ENCODE measurements around the gene HDAC7.

Gene HDAC7

DNA sequence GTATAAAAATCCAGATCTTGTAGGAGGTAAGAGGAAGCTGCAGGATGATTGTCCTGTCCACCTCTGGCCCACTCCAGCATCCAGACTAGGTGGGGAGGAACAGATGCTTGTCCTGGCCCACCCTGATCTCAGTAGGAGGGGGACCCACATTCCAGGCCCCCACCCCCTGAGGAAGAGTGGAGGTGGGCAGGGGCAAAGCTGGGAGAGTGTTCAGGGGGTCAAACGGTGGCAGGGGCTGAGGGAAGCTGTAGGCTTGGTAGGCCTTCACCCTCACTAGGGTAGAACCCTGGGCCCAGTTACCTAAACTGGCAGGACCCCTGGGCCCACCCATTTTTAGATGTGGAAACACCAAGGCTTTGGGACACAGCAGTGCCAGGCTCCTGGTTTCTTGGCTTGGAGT, 42.6 kb downstream of the HDAC7 start:
- no peaks in the 10 kb centered on the region for H3K27me3 ChIP-seq (ENCODE audit: insufficient read depth, low read length)
- H2AFZ ChIP-seq (ENCODE audit: low read depth, low read length), result no peak overlapping the region
- peaks cover 3% of the 10 kb centered on the region for H3K36me3 ChIP-seq (ENCODE audit: insufficient read depth, low read length)
- no peaks in the 10 kb centered on the region for H3K9me3 ChIP-seq (ENCODE audit: low read length)
- H3K4me3 ChIP-seq (ENCODE audit: low read length), result no peak overlapping the region
- peaks cover 11% of the 10 kb centered on the region for H3K4me1 ChIP-seq (ENCODE audit: insufficient read depth, low read length)

DNA sequence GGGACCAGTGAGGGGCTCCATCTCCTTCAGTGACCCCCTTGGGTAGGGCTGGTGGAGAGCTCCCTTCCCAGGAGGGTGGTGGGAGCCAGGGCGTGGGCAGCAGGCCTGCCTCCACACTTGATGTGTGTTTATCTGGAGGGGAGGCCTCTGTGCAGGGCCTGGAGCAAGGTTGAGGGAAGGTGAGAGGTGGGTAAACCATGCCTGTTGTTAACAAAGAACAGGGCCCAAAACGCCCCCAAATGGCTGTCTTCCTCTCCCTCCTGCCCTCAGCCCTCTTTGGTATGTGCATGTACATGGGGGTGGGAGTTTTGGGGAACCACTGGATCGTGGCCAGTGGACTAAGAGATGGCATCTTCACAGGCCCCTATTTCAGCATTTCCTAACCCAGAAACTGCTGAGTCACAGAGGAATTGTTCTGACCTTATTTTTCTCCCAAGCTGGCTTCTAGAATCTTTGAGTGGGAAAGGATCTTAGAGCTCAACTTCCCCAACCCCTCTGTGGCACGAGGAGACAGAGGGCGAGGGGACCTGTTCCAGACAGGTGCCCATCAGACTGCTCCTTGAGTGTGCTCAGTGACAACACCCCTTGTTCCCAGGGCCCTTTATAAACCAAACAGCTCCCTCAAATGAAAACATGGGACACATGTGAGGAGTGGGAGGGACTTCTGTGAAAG, 43.1 kb downstream of the HDAC7 start:
- no peak overlapping the region for H2AFZ ChIP-seq (ENCODE audit: low read depth, low read length)
- no peaks in the 10 kb centered on the region for H3K27me3 ChIP-seq (ENCODE audit: insufficient read depth, low read length)
- no peaks in the 10 kb centered on the region for H3K9me3 ChIP-seq (ENCODE audit: low read length)
- no peak overlapping the region for H3K4me3 ChIP-seq (ENCODE audit: low read length)
- H3K4me1 ChIP-seq (ENCODE audit: insufficient read depth, low read length), result peaks cover 11% of the 10 kb centered on the region
- H3K36me3 ChIP-seq (ENCODE audit: insufficient read depth, low read length), result no peaks in the 10 kb centered on the region

DNA sequence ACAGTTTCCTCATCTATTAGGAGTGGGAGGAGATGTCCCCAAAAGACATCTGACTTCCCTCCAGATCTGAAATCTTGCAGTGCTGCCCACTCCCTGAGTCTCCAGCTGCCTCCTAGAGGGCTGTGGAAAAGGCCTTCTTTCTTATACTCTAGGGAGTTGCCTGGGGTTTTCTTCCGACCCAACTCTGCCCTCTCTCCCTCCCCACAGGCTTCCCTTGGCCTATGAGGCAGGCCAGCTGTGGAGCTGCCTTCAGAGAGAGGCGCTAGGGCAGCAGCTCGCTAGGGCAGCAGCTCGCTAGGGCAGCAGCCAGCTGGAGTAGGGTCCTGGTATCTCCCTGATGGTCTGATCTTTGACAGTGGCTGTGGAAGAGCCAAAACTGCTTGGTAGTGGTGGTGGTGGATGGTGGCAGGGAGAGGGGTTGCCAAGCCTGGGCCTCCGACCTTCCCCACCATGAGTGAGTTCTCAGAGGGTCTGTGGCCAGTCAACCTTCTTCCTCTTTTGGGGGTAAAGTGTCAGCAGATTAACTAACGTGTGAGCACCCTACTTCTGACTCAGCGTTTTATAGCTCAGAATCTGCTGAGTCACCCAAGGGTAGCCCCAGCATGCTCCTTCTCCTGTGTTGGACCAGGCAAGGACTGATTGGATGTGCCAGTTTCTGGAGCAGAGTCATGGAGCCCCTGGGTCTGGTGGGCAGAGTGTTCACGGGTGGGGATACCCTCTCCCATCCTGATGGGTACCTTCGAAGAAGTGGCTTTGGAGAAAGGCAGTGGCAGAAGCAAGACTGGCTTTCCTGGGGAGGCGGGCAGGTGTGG, 44.4 kb downstream of the HDAC7 start:
- H3K9me3 ChIP-seq (ENCODE audit: low read length), result no peaks in the 10 kb centered on the region
- no peak overlapping the region for H3K4me3 ChIP-seq (ENCODE audit: low read length)
- H3K36me3 ChIP-seq (ENCODE audit: insufficient read depth, low read length), result no peaks in the 10 kb centered on the region
- no peak overlapping the region for H2AFZ ChIP-seq (ENCODE audit: low read depth, low read length)
- H3K4me1 ChIP-seq (ENCODE audit: insufficient read depth, low read length), result peaks cover 14% of the 10 kb centered on the region
- H3K27me3 ChIP-seq (ENCODE audit: insufficient read depth, low read length), result no peaks in the 10 kb centered on the region

DNA sequence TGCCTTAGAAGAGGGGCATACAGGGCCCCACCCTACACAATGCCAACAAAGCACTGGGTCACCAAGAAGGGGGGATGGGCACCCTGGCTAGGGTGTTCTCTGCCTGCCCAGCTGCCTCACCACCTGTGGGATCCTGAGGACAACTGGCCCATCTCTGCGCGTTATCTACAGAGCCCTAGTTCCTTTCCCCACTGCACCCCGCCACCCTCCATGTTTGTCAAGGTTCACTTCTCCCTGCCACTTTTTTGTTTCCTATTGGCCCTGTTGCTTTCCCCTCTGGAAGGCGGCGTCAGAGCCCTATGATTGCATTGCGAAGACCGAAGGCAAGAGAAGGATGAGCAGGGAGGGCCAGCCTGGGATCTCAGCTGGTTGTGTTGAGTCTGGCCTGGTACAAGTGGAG, 45.0 kb downstream of the HDAC7 start:
- Histone ChIP-seq H2AFZ (ENCODE audit: low read depth, low read length) (no peak overlapping the region), H3K9me3 (ENCODE audit: low read length) (no peaks in the 10 kb centered on the region), H3K36me3 (ENCODE audit: insufficient read depth, low read length) (no peaks in the 10 kb centered on the region), H3K4me3 (ENCODE audit: low read length) (no peak overlapping the region), H3K4me1 (ENCODE audit: insufficient read depth, low read length) (peaks cover 19% of the 10 kb centered on the region), H3K27me3 (ENCODE audit: insufficient read depth, low read length) (no peaks in the 10 kb centered on the region)

DNA sequence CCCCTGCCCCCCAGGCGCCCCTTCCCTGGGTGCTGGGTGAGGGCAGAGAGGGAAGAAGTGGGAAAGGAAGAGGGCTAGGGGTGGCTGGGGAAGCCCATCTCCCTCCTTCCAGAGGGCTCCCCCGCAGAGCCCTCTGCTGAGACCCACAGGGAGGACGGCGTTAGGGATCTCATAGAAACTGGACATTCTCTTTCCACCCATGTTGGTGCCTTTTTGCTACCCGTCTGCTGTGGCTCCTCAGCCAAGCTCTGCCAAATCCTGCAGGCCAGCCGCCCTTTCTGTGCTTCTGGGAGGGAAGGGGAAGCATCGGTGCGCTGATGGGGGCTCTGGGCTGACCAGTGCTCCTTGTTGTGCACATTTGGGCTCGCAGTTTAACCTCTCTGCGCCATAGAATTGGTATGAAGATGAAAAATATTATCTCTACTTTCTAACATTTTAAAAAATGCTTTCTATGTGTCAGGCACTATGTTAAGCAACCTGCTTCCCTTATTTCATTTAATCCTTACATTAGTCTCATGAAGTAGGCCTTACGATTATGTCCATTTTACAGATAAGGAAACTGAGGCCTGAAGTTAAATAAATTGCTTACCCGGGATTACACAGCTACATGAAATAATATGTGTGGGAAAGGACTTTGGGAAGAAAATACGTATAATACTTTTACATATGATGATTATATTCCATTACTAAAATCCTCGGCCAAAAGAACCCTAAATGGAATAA, 45.7 kb downstream of the HDAC7 start:
- Histone ChIP-seq H3K4me3 (ENCODE audit: low read length) (peak overlapping the region; percentile 77), H3K36me3 (ENCODE audit: insufficient read depth, low read length) (no peaks in the 10 kb centered on the region), H3K9me3 (ENCODE audit: low read length) (no peaks in the 10 kb centered on the region), H3K4me1 (ENCODE audit: insufficient read depth, low read length) (peaks cover 22% of the 10 kb centered on the region), H2AFZ (ENCODE audit: low read depth, low read length) (peak overlapping the region; percentile 87), H3K27me3 (ENCODE audit: insufficient read depth, low read length) (no peaks in the 10 kb centered on the region)

DNA sequence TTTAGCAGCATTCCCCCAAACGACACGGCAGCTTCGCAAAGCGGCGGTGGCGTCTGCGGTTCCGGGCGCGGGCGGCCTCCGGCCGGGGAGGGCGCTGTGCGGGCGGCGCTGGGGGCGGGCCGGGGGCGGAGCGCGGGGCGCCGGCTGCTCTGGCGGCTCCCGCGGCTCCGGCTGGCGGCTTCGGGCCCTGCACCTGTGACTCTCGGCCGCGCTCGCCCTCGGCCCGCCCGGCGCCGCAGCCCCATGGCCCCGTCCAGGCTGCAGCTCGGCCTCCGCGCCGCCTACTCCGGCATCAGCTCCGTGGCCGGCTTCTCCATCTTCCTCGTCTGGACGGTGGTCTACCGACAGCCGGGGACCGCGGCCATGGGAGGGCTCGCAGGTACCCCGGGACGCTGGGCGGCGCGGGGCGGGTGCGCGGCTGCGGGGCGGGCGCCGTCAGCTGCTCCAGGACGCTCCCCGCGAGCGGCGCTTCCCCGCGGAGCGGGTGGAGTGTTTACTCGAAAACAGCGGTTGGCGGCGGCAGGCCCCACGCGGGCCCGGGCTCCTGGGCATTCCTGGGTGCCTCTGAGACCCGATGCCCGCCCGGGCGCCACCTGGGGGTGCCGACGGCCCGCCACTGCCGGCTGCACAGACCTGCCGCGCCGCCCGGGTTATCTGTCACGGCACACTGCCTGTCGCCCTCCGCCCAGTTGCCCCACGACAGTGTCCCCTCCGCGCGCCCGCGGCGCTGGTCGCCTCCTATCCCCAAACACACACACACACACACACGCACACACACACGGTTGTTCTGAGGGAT, 46.4 kb downstream of the HDAC7 start, which contains the start of gene SLC48A1:
Gene SLC48A1, plus strand, starts transcription at position 177 of the 796 bp plus-strand sequence. Its CDS starts 67 bp downstream, at position 244.
- Histone ChIP-seq H3K27me3 (ENCODE audit: insufficient read depth, low read length) (no peaks in the 10 kb centered on the region), H3K36me3 (ENCODE audit: insufficient read depth, low read length) (no peaks in the 10 kb centered on the region)

DNA sequence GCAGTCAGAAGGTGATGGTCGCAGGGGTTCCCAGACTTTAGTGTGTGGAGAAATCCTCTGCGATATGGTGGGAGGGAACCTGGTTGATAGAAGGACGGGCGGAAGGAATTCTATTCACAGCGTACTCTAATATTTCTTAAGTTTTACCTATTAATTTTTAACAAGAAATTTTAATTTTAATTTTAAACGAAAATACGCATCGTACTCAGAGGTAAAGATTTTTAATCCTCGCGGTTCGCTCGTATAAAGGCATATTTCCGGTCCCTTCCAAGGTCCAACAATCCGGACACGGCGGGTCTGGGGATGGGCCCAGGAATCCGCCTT, 47.0 kb downstream of the HDAC7 start:
- Histone ChIP-seq H3K4me1 (ENCODE audit: insufficient read depth, low read length) (peaks cover 30% of the 10 kb centered on the region), H3K9me3 (ENCODE audit: low read length) (no peaks in the 10 kb centered on the region), H3K4me3 (ENCODE audit: low read length) (peak overlapping the region; percentile 77), H3K27me3 (ENCODE audit: insufficient read depth, low read length) (no peaks in the 10 kb centered on the region), H3K36me3 (ENCODE audit: insufficient read depth, low read length) (no peaks in the 10 kb centered on the region), H2AFZ (ENCODE audit: low read depth, low read length) (no peak overlapping the region)

More for the DNA sequence above, 46.4 kb downstream of the HDAC7 start, which contains the start of gene SLC48A1:
- H3K9me3 ChIP-seq (ENCODE audit: low read length), result no peaks in the 10 kb centered on the region
- H2AFZ ChIP-seq (ENCODE audit: low read depth, low read length), result peak within 1 kb of the TSS; percentile 87
- H3K4me3 ChIP-seq (ENCODE audit: low read length), result peak within 1 kb of the TSS; percentile 77
- peaks cover 29% of the 10 kb centered on the region for H3K4me1 ChIP-seq (ENCODE audit: insufficient read depth, low read length)

DNA sequence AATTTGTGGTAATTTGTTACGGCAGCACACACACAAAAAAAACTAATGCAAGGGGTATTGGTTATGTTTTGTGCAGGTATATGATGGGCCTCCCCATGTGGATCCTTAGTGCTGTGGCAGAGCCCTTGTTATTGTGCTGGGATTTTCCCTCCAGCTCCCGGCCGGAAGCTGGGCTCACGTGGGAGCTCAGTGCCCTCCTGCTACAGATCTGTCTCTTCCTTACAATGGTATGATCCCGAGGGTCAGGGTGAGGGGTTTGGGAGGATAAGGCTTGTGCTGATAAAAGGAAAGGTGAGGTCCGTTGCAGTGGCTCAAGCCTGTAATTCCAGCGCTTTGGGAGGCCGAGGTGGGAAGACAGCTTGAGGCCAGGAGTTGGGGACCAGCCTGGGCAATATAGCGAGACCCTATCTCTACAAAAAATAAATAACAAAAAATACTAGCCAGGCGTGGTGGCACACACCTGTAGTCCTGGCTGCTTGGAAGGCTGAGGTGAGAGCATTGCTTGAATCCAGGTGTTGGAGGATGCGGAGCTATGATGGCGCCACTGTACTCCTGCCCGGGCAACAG, 47.5 kb downstream of the HDAC7 start:
- H3K4me3 ChIP-seq (ENCODE audit: low read length), result peak overlapping the region; percentile 77
- no peaks in the 10 kb centered on the region for H3K9me3 ChIP-seq (ENCODE audit: low read length)
- H2AFZ ChIP-seq (ENCODE audit: low read depth, low read length), result no peak overlapping the region

DNA sequence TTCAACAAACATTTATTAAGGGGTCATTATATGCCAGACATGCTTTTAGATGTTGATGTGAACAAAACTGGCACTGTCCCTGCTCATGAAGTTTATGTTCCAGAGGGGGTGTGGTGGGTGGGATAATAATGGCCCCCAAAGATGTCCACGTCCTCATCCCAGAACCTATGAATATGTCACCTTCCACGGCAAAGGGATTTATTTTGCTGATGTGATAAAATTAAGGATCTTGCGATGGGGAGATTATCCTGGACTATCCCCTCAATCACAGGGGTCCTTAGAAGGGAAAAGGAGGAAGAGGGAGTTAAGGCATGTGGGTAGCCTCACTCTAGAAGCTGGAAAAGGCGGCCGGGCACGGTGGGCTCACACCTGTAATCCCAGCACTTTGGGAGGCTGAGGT, 48.4 kb downstream of the HDAC7 start:
- no peaks in the 10 kb centered on the region for H3K27me3 ChIP-seq (ENCODE audit: insufficient read depth, low read length)
- H3K4me1 ChIP-seq (ENCODE audit: insufficient read depth, low read length), result peaks cover 30% of the 10 kb centered on the region
- no peaks in the 10 kb centered on the region for H3K9me3 ChIP-seq (ENCODE audit: low read length)
- no peak overlapping the region for H3K4me3 ChIP-seq (ENCODE audit: low read length)
- H3K36me3 ChIP-seq (ENCODE audit: insufficient read depth, low read length), result no peaks in the 10 kb centered on the region
- no peak overlapping the region for H2AFZ ChIP-seq (ENCODE audit: low read depth, low read length)

More for the DNA sequence above, 47.5 kb downstream of the HDAC7 start:
- Histone ChIP-seq H3K4me1 (ENCODE audit: insufficient read depth, low read length) (peaks cover 30% of the 10 kb centered on the region), H3K36me3 (ENCODE audit: insufficient read depth, low read length) (no peaks in the 10 kb centered on the region), H3K27me3 (ENCODE audit: insufficient read depth, low read length) (no peaks in the 10 kb centered on the region)

DNA sequence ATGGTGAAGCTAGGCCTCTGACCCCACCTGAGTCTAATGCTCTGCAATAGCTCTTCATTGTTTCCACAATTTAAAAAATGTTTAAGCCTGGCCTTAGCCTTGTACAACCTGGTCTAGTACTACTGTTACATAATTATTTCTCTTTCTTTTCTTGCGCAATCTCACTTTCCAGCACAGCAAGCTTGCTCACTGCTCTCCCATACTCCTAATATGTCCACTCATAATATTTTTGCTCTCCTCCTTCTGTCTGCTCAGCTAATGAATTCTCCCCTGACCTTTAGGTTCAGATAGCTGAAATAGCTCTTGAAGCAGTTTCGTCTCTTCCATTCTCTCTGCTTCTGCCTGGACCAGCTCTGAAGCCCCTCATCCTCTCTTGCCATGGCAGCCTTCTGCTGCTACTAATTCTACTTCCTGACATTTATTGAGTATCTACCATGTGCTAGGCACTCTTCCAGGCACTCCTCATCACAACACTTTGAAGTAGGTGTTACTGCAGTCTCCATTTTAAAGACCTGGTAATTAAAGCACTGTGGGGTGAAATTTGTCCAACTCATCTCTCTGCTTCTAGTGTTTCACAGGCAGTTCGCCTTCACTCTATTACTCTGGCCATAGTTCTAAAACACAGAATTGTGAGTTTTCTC, 49.5 kb downstream of the HDAC7 start:
- H3K4me1 ChIP-seq (ENCODE audit: insufficient read depth, low read length), result peaks cover 30% of the 10 kb centered on the region
- no peak overlapping the region for H2AFZ ChIP-seq (ENCODE audit: low read depth, low read length)
- no peaks in the 10 kb centered on the region for H3K27me3 ChIP-seq (ENCODE audit: insufficient read depth, low read length)
- H3K4me3 ChIP-seq (ENCODE audit: low read length), result no peak overlapping the region
- no peaks in the 10 kb centered on the region for H3K9me3 ChIP-seq (ENCODE audit: low read length)
- H3K36me3 ChIP-seq (ENCODE audit: insufficient read depth, low read length), result no peaks in the 10 kb centered on the region

DNA sequence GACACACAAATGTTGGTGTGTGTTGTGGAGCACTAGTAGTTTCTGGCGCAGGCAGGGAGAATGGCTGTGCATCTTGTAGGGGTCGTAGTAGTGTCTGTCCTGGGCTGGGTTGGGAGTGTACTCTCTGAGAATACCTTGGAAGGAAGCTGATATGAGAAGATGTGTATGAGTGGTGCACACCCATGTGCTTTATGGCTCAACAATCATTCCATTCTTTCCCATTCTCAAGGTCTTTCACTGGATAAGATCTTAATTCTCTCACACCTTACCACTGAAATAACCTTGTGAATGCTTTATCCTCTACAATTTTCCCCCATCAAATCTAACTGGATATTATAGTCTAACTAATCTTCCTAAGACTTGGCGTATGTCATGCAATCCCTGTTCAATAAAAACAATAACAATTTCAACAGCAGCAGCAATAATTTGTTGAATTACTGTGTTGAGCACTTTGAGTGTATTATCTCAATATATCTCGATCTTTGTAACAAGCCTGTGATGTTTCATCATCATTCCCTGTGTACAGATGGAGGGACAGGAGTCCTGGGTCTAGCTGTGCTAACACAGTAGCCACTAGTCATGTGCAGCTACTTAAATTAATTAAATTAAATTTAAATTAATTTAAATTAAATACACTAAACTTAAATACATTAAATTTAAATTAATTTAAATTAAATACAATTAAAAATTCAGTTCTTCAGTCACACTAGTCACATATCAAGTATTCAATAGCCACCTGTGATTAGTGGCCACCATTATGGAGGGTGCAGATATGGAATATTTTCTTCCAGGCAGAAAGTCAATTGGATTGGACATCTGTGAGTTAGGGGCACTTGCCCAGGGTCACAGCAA, 50.2 kb downstream of the HDAC7 start:
- Histone ChIP-seq H3K4me1 (ENCODE audit: insufficient read depth, low read length) (peaks cover 30% of the 10 kb centered on the region), H3K36me3 (ENCODE audit: insufficient read depth, low read length) (no peaks in the 10 kb centered on the region), H3K9me3 (ENCODE audit: low read length) (no peaks in the 10 kb centered on the region), H3K27me3 (ENCODE audit: insufficient read depth, low read length) (no peaks in the 10 kb centered on the region), H2AFZ (ENCODE audit: low read depth, low read length) (no peak overlapping the region), H3K4me3 (ENCODE audit: low read length) (no peak overlapping the region)

Measured in neuron (in vitro differentiated cells).